HEK293 (cell line): ENCODE results near the gene PDE4B.
A peak's percentile ranks its signal among the peaks of the same experiment; 100 is the strongest.

Experiments
- CTCF ChIA-PET: fragments of 350-600 bp; formaldehyde crosslinking; extraction: SDS; loops from one replicate; lab custom pipeline; 2021; ENCODE audit warnings: antibody characterized with exemption; lab: Yijun Ruan, JAX
- POLR2A ChIA-PET: fragments of 300-600 bp; formaldehyde crosslinking; extraction: SDS; loops from one replicate; lab custom pipeline; 2020; ENCODE audit warnings: antibody characterized with exemption, inconsistent platforms; lab: Yijun Ruan, JAX
- H3K27ac ChIP-seq: fragments of 200-500 bp; sonication (Bioruptor generic); 2 replicates; pipeline ENCODE4 v1.5.1; 2014; ENCODE audit warnings: low read depth, low read length, control low read depth, inconsistent platforms; ENCODE audit errors: extremely low read depth
- H3K36me3 ChIP-seq, 2 experiments: fragments of 200-500 bp in 1 of 2; sonication (Bioruptor generic) in 1 of 2; 1 replicate in 1 of 2; 2 replicates in 1 of 2; pipeline ENCODE4 v1.5.1; 2014 to 2017; ENCODE audit warnings: inconsistent platforms in 2 of 2, low read length in 2 of 2; ENCODE audit not compliant: control insufficient read depth in 2 of 2, insufficient read depth in 1 of 2
- H3K4me1 ChIP-seq: fragments of 200-500 bp; sonication (Bioruptor generic); 2 replicates; pipeline ENCODE4 v1.5.1; 2014; ENCODE audit warnings: mild to moderate bottlenecking, low read length, inconsistent platforms; ENCODE audit not compliant: control insufficient read depth, insufficient read depth
- H3K4me3 ChIP-seq: 2 replicates; pipeline ENCODE4 v1.5.1; 2011; ENCODE audit warnings: low read depth, mild to moderate bottlenecking, control low read depth, low read length, moderate library complexity
- H3K9me3 ChIP-seq: fragments of 200-500 bp; sonication (Bioruptor generic); 2 replicates; pipeline ENCODE4 v1.5.1; 2014; ENCODE audit warnings: low read depth, low read length, inconsistent platforms; ENCODE audit not compliant: control insufficient read depth, insufficient read depth
- KLF8 ChIP-seq: fragments of 450-650 bp; formaldehyde crosslinking; IDR thresholded peaks from 2 replicates; pipeline ENCODE4 v1.5.1; 2016; ENCODE audit warnings: missing biosample characterization, missing genetic modification characterization
- MYNN ChIP-seq: fragments of 450-650 bp; formaldehyde crosslinking; IDR thresholded peaks from 2 replicates; pipeline ENCODE4 v1.5.1; 2016; ENCODE audit warnings: missing biosample characterization, missing genetic modification characterization, borderline replicate concordance
- PRDM1 ChIP-seq: fragments of 450-650 bp; formaldehyde crosslinking; IDR thresholded peaks from 2 replicates; pipeline ENCODE4; 2016; ENCODE audit warnings: missing biosample characterization, missing genetic modification characterization
- PRDM6 ChIP-seq: fragments of 450-650 bp; formaldehyde crosslinking; IDR thresholded peaks from 2 replicates; pipeline ENCODE4 v1.5.1; 2017; ENCODE audit warnings: missing biosample characterization, missing genetic modification characterization
- ZBTB17 ChIP-seq: fragments of 450-650 bp; formaldehyde crosslinking; IDR thresholded peaks from 2 replicates; pipeline ENCODE4 v1.5.1; 2016; ENCODE audit warnings: missing biosample characterization, missing genetic modification characterization
- ZEB2 ChIP-seq: fragments of 450-650 bp; formaldehyde crosslinking; IDR thresholded peaks from 2 replicates; pipeline ENCODE4 v1.5.1; 2016; ENCODE audit warnings: missing biosample characterization, missing genetic modification characterization
- ZNF2 ChIP-seq: fragments of 450-650 bp; formaldehyde crosslinking; IDR thresholded peaks from 2 replicates; pipeline ENCODE4 v1.5.1; 2016; ENCODE audit warnings: missing biosample characterization, missing genetic modification characterization
- ZNF214 ChIP-seq: fragments of 450-650 bp; formaldehyde crosslinking; IDR thresholded peaks from 2 replicates; pipeline ENCODE4 v1.5.1; 2017; ENCODE audit warnings: missing biosample characterization, mild to moderate bottlenecking, missing genetic modification characterization, borderline replicate concordance
- ZNF274 ChIP-seq, 2 experiments: fragments of 200-500 bp in 1 of 2; fragments of 450-650 bp in 1 of 2; sonication (Bioruptor generic) in 1 of 2; formaldehyde crosslinking in 1 of 2; IDR thresholded peaks; 2 replicates each; pipeline versions ENCODE4 v1.5.1 to v1.6.1; 2014 to 2016; ENCODE audit warnings: borderline replicate concordance in 1 of 2, inconsistent platforms in 1 of 2, low read length in 1 of 2, missing biosample characterization in 1 of 2, missing genetic modification characterization in 1 of 2
- ZNF324 ChIP-seq: fragments of 450-650 bp; formaldehyde crosslinking; IDR thresholded peaks from 2 replicates; pipeline ENCODE4 v1.5.1; 2016; ENCODE audit warnings: missing biosample characterization, missing genetic modification characterization
- ZNF362 ChIP-seq: fragments of 450-650 bp; formaldehyde crosslinking; IDR thresholded peaks from 2 replicates; pipeline ENCODE4 v1.5.1; 2016; ENCODE audit warnings: missing biosample characterization, missing genetic modification characterization
- ZNF529 ChIP-seq: fragments of 450-650 bp; formaldehyde crosslinking; IDR thresholded peaks from 2 replicates; pipeline ENCODE4 v1.5.1; 2017; ENCODE audit warnings: missing genetic modification characterization, missing biosample characterization; ENCODE audit not compliant: insufficient replicate concordance
- ZNF654 ChIP-seq: fragments of 450-650 bp; formaldehyde crosslinking; IDR thresholded peaks from 2 replicates; pipeline ENCODE4 v1.5.1; 2016; ENCODE audit warnings: low read depth, missing biosample characterization, missing genetic modification characterization
- ZNF664 ChIP-seq: fragments of 450-650 bp; formaldehyde crosslinking; IDR thresholded peaks from 2 replicates; pipeline ENCODE4 v1.5.1; 2016; ENCODE audit warnings: missing biosample characterization, missing genetic modification characterization
- ZNF670 ChIP-seq: fragments of 450-650 bp; formaldehyde crosslinking; IDR thresholded peaks from 2 replicates; pipeline ENCODE4 v1.5.1; 2016; ENCODE audit warnings: missing biosample characterization, missing genetic modification characterization, low read depth
- ZNF76 ChIP-seq: fragments of 450-650 bp; formaldehyde crosslinking; IDR thresholded peaks from 2 replicates; pipeline ENCODE4; 2016; ENCODE audit warnings: low read depth, missing biosample characterization, missing genetic modification characterization, borderline replicate concordance

PDE4B gene

GRCh38 chr1:66292305-66292704 is 499.6 kb downstream of the PDE4B start:
- CTCF ChIA-PET = no interaction called here
- Histone ChIP-seq H3K4me3 (no peak overlapping the region), H3K9me3 (no peaks in the 10 kb centered on the region), H3K4me1 (peaks cover 10% of the 10 kb centered on the region; the same call in 1 of the 2 replicates), H3K27ac (no peak overlapping the region), H3K36me3 (no peaks in the 10 kb centered on the region)
- no peak for TF ChIP-seq ZEB2 (tag by site-specific recombination)
- TF ChIP-seq ZNF664 = peak; percentile 33; the same call in 1 of the 2 replicates
- POLR2A ChIA-PET = no interaction called here

- no peaks in the 10 kb centered on the region for H3K9me3 ChIP-seq
- CTCF ChIA-PET = no interaction called here
- H3K4me3 ChIP-seq = no peak overlapping the region
- TF ChIP-seq ZNF670 (tag by site-specific recombination) = no peak
- TF ChIP-seq PRDM6 = no peak
- TF ChIP-seq ZNF529 (tag by site-specific recombination) = no peak
- TF ChIP-seq ZNF76 (tag by site-specific recombination) = no peak
- TF ChIP-seq ZNF324 (tag by site-specific recombination) = no peak
- no peak for TF ChIP-seq MYNN
- TF ChIP-seq ZNF654 (tag by site-specific recombination) = no peak
- no peak for TF ChIP-seq ZNF2 (tag by site-specific recombination)
- TF ChIP-seq KLF8 (tag by site-specific recombination) = no peak
- TF ChIP-seq ZNF214 (tag by site-specific recombination) = no peak
- TF ChIP-seq ZNF274 (IDR thresholded peaks at IDR 0.05; ENCODE audit: low read length) = no peak
- TF ChIP-seq ZNF274 (tag by site-specific recombination; IDR thresholded peaks at IDR 0.05; ENCODE audit: borderline replicate concordance) = no peak
- H3K36me3 ChIP-seq = no peaks in the 10 kb centered on the region
- H3K27ac ChIP-seq = no peak overlapping the region
- POLR2A ChIA-PET = no interaction called here
- H3K4me1 ChIP-seq = peaks cover 10% of the 10 kb centered on the region; the same call in 1 of the 2 replicates
These were observed 500.2 kb downstream of the PDE4B start for GRCh38 chr1:66292944-66293343.

GRCh38 chr1:66294707-66295370 is 502.1 kb downstream of the PDE4B start:
- ChIA-PET CTCF (interaction anchor here (0.7 kb wide), 2 partner anchors 26 to 151 kb away, joined by 3 to 4 read pairs; no protein-coding TSS in a partner anchor), POLR2A (no interaction called here)
- no peak overlapping the region for H3K27ac ChIP-seq

More at GRCh38 chr1:66294707-66295370, 502.1 kb downstream of the PDE4B start:
- Histone ChIP-seq H3K36me3 (no peaks in the 10 kb centered on the region), H3K4me3 (no peak overlapping the region), H3K4me1 (peaks cover 10% of the 10 kb centered on the region; the same call in 1 of the 2 replicates), H3K9me3 (no peaks in the 10 kb centered on the region)
- TF ChIP-seq ZBTB17 (tag by site-specific recombination) (no peak), ZNF362 (tag by site-specific recombination) (0 out of 2 replicates have a peak, but pooled peaks have one; percentile 31), PRDM1 (peak; percentile 79)
